ENCODE results near the gene MLH3.

DNA sequence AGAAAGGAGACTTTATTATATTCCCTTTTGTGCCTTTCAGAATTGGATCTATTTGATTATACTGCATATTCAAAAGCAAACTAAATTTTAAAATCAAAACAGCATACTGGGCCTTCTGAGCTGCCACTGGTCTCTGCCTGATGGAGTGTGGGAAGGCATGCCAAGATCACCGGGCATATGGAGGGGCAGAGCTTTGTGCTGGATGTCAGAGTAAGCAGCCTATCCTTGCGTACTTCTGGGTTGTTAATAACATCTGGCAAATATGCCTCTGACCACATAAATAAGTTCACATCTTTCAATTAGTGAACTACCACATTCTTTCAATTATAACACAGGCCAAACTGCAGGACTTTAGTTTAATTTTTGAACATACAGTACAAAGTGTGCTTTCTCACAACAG lies 18.3 kb downstream of the MLH3 start:
- TF ChIP-seq EZH2 (IDR thresholded peaks at IDR 0.05; ENCODE audit: low read depth, unreplicated experiment) (no peak), POLR2AphosphoS5 (IDR thresholded peaks at IDR 0.05; ENCODE audit: low read depth) (no peak), EZH2phosphoT487 (IDR thresholded peaks at IDR 0.05; ENCODE audit: unreplicated experiment) (no peak), JUNB (IDR thresholded peaks at IDR 0.05; ENCODE audit: unreplicated experiment) (no peak), CREB1 (CRISPR knock-in tag; IDR thresholded peaks at IDR 0.05; ENCODE audit: low read depth) (no peak), NANOG (IDR thresholded peaks at IDR 0.05; ENCODE audit: borderline replicate concordance) (no peak), ZNF331 (CRISPR knock-in tag; IDR thresholded peaks at IDR 0.05; ENCODE audit: low read depth) (no peak), STAT1 (IDR thresholded peaks at IDR 0.05; ENCODE audit: unreplicated experiment) (no peak)
- TF ChIP-seq, protein P1, sequence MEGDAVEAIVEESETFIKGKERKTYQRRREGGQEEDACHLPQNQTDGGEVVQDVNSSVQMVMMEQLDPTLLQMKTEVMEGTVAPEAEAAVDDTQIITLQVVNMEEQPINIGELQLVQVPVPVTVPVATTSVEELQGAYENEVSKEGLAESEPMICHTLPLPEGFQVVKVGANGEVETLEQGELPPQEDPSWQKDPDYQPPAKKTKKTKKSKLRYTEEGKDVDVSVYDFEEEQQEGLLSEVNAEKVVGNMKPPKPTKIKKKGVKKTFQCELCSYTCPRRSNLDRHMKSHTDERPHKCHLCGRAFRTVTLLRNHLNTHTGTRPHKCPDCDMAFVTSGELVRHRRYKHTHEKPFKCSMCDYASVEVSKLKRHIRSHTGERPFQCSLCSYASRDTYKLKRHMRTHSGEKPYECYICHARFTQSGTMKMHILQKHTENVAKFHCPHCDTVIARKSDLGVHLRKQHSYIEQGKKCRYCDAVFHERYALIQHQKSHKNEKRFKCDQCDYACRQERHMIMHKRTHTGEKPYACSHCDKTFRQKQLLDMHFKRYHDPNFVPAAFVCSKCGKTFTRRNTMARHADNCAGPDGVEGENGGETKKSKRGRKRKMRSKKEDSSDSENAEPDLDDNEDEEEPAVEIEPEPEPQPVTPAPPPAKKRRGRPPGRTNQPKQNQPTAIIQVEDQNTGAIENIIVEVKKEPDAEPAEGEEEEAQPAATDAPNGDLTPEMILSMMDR (conservative IDR thresholded peaks at IDR 0.05; ENCODE audit: low read depth in 2 of 2): no peak
- TF ChIP-seq, protein P2, sequence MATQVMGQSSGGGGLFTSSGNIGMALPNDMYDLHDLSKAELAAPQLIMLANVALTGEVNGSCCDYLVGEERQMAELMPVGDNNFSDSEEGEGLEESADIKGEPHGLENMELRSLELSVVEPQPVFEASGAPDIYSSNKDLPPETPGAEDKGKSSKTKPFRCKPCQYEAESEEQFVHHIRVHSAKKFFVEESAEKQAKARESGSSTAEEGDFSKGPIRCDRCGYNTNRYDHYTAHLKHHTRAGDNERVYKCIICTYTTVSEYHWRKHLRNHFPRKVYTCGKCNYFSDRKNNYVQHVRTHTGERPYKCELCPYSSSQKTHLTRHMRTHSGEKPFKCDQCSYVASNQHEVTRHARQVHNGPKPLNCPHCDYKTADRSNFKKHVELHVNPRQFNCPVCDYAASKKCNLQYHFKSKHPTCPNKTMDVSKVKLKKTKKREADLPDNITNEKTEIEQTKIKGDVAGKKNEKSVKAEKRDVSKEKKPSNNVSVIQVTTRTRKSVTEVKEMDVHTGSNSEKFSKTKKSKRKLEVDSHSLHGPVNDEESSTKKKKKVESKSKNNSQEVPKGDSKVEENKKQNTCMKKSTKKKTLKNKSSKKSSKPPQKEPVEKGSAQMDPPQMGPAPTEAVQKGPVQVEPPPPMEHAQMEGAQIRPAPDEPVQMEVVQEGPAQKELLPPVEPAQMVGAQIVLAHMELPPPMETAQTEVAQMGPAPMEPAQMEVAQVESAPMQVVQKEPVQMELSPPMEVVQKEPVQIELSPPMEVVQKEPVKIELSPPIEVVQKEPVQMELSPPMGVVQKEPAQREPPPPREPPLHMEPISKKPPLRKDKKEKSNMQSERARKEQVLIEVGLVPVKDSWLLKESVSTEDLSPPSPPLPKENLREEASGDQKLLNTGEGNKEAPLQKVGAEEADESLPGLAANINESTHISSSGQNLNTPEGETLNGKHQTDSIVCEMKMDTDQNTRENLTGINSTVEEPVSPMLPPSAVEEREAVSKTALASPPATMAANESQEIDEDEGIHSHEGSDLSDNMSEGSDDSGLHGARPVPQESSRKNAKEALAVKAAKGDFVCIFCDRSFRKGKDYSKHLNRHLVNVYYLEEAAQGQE (IDR thresholded peaks at IDR 0.05; ENCODE audit: unreplicated experiment): no peak
- TF ChIP-seq, protein P3, sequence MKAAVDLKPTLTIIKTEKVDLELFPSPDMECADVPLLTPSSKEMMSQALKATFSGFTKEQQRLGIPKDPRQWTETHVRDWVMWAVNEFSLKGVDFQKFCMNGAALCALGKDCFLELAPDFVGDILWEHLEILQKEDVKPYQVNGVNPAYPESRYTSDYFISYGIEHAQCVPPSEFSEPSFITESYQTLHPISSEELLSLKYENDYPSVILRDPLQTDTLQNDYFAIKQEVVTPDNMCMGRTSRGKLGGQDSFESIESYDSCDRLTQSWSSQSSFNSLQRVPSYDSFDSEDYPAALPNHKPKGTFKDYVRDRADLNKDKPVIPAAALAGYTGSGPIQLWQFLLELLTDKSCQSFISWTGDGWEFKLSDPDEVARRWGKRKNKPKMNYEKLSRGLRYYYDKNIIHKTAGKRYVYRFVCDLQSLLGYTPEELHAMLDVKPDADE (IDR thresholded peaks at IDR 0.05): no peak
- TF ChIP-seq, protein P4, sequence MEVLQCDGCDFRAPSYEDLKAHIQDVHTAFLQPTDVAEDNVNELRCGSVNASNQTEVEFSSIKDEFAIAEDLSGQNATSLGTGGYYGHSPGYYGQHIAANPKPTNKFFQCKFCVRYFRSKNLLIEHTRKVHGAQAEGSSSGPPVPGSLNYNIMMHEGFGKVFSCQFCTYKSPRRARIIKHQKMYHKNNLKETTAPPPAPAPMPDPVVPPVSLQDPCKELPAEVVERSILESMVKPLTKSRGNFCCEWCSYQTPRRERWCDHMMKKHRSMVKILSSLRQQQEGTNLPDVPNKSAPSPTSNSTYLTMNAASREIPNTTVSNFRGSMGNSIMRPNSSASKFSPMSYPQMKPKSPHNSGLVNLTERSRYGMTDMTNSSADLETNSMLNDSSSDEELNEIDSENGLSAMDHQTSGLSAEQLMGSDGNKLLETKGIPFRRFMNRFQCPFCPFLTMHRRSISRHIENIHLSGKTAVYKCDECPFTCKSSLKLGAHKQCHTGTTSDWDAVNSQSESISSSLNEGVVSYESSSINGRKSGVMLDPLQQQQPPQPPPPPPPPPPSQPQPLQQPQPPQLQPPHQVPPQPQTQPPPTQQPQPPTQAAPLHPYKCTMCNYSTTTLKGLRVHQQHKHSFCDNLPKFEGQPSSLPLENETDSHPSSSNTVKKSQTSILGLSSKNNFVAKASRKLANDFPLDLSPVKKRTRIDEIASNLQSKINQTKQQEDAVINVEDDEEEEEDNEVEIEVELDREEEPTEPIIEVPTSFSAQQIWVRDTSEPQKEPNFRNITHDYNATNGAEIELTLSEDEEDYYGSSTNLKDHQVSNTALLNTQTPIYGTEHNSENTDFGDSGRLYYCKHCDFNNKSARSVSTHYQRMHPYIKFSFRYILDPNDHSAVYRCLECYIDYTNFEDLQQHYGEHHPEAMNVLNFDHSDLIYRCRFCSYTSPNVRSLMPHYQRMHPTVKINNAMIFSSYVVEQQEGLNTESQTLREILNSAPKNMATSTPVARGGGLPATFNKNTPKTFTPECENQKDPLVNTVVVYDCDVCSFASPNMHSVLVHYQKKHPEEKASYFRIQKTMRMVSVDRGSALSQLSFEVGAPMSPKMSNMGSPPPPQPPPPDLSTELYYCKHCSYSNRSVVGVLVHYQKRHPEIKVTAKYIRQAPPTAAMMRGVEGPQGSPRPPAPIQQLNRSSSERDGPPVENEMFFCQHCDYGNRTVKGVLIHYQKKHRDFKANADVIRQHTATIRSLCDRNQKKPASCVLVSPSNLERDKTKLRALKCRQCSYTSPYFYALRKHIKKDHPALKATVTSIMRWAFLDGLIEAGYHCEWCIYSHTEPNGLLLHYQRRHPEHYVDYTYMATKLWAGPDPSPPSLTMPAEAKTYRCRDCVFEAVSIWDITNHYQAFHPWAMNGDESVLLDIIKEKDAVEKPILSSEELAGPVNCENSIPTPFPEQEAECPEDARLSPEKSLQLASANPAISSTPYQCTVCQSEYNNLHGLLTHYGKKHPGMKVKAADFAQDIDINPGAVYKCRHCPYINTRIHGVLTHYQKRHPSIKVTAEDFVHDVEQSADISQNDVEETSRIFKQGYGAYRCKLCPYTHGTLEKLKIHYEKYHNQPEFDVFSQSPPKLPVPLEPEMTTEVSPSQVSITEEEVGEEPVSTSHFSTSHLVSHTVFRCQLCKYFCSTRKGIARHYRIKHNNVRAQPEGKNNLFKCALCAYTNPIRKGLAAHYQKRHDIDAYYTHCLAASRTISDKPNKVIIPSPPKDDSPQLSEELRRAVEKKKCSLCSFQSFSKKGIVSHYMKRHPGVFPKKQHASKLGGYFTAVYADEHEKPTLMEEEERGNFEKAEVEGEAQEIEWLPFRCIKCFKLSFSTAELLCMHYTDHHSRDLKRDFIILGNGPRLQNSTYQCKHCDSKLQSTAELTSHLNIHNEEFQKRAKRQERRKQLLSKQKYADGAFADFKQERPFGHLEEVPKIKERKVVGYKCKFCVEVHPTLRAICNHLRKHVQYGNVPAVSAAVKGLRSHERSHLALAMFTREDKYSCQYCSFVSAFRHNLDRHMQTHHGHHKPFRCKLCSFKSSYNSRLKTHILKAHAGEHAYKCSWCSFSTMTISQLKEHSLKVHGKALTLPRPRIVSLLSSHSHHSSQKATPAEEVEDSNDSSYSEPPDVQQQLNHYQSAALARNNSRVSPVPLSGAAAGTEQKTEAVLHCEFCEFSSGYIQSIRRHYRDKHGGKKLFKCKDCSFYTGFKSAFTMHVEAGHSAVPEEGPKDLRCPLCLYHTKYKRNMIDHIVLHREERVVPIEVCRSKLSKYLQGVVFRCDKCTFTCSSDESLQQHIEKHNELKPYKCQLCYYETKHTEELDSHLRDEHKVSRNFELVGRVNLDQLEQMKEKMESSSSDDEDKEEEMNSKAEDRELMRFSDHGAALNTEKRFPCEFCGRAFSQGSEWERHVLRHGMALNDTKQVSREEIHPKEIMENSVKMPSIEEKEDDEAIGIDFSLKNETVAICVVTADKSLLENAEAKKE (CRISPR knock-in tag; IDR thresholded peaks at IDR 0.05): no peak
